H9 (cell line): Measurements from ENCODE around the gene TNNI3. TPM values are rescaled to one million over a fixed set of nuclear protein-coding genes. Genes with fewer than 3 reads are reported as not detected.

ENCODE experiments used
- DNase-seq: peaks from one replicate; pipeline ENCODE4 v3.0.0-alpha.2; 2017
- H2AFZ ChIP-seq: one replicate; pipeline ENCODE4 v1.6.1; 2013; ENCODE audit warnings: mild to moderate bottlenecking, low read length, control low read depth, moderate library complexity
- H2AK5ac ChIP-seq: 2 replicates; pipeline ENCODE4 v1.6.1; 2013; ENCODE audit warnings: low read length, control low read depth, mixed read lengths; ENCODE audit not compliant: insufficient read length
- H2BK120ac ChIP-seq: one replicate; pipeline ENCODE4 v1.6.1; 2013; ENCODE audit warnings: low read depth, mild to moderate bottlenecking, low read length, control low read depth, inconsistent platforms; ENCODE audit not compliant: poor library complexity, severe bottlenecking
- H2BK12ac ChIP-seq: 2 replicates; pipeline ENCODE4 v1.6.1; 2013; ENCODE audit warnings: low read length, control low read depth, mixed read lengths, low read depth; ENCODE audit not compliant: insufficient read length
- H2BK15ac ChIP-seq: 2 replicates; pipeline ENCODE4 v1.6.1; 2013; ENCODE audit warnings: low read depth, low read length, control low read depth
- H2BK20ac ChIP-seq: one replicate; pipeline ENCODE4 v1.6.1; 2013; ENCODE audit warnings: low read depth, mild to moderate bottlenecking, low read length, control low read depth, inconsistent platforms; ENCODE audit not compliant: poor library complexity, severe bottlenecking
- H2BK5ac ChIP-seq: 2 replicates; pipeline ENCODE4 v1.6.1; 2013; ENCODE audit warnings: low read length, control low read depth, mixed read lengths; ENCODE audit not compliant: insufficient read length
- H3K14ac ChIP-seq: 2 replicates; pipeline ENCODE4 v1.6.1; 2013; ENCODE audit warnings: low read length, control low read depth; ENCODE audit not compliant: insufficient read depth
- H3K18ac ChIP-seq: 2 replicates; pipeline ENCODE4 v1.6.1; 2013; ENCODE audit warnings: low read depth, mild to moderate bottlenecking, mixed read lengths, low read length, control low read depth; ENCODE audit not compliant: insufficient read length
- H3K23ac ChIP-seq: 2 replicates; pipeline ENCODE4 v1.6.1; 2013; ENCODE audit warnings: low read length, control low read depth, mixed read lengths, low read depth; ENCODE audit not compliant: insufficient read length
- H3K23me2 ChIP-seq: 2 replicates; pipeline ENCODE4 v1.6.1; 2013; ENCODE audit warnings: low read depth, mild to moderate bottlenecking, mixed read lengths, low read length, control low read depth; ENCODE audit not compliant: insufficient read length, poor library complexity, severe bottlenecking
- H3K27ac ChIP-seq: 2 replicates; pipeline ENCODE4 v1.5.1; 2013; ENCODE audit warnings: low read length, control low read depth, mixed read lengths, low read depth; ENCODE audit not compliant: insufficient read length
- H3K27me3 ChIP-seq: 2 replicates; pipeline ENCODE4 v1.6.1; 2013; ENCODE audit warnings: low read length, control low read depth, inconsistent platforms; ENCODE audit not compliant: insufficient read depth
- H3K4ac ChIP-seq: 2 replicates; pipeline ENCODE4 v1.6.1; 2013; ENCODE audit warnings: low read depth, mild to moderate bottlenecking, control low read depth, inconsistent platforms, low read length, moderate library complexity
- H3K4me1 ChIP-seq: 2 replicates; pipeline ENCODE4 v1.6.1; 2013; ENCODE audit warnings: low read length, control low read depth, inconsistent platforms; ENCODE audit not compliant: insufficient read depth
- H3K4me2 ChIP-seq: 2 replicates; pipeline ENCODE4 v1.6.1; 2013; ENCODE audit warnings: low read length, control low read depth, mixed read lengths; ENCODE audit not compliant: insufficient read length, insufficient read depth
- H3K56ac ChIP-seq: 2 replicates; pipeline ENCODE4 v1.6.1; 2013; ENCODE audit warnings: low read depth, mild to moderate bottlenecking, mixed read lengths, low read length, control low read depth; ENCODE audit not compliant: insufficient read length
- H3K79me1 ChIP-seq: 2 replicates; pipeline ENCODE4 v1.6.1; 2013; ENCODE audit warnings: low read depth, mild to moderate bottlenecking, moderate library complexity, low read length, control low read depth, inconsistent platforms; ENCODE audit not compliant: insufficient read depth, poor library complexity, severe bottlenecking
- H3K79me2 ChIP-seq: 2 replicates; pipeline ENCODE4 v1.6.1; 2013; ENCODE audit warnings: low read length, control low read depth, inconsistent platforms; ENCODE audit not compliant: insufficient read depth
- H3K9ac ChIP-seq: 2 replicates; pipeline ENCODE4 v1.6.1; 2013; ENCODE audit warnings: low read length, control low read depth, mixed read lengths; ENCODE audit not compliant: insufficient read length; ENCODE audit errors: extremely low read depth
- H3K9me3 ChIP-seq: one replicate; pipeline ENCODE4 v1.6.1; 2013; ENCODE audit warnings: low read depth, low read length, inconsistent platforms; ENCODE audit not compliant: control insufficient read depth
- H3T11ph ChIP-seq: one replicate; pipeline ENCODE4 v1.6.1; 2013; ENCODE audit warnings: mild to moderate bottlenecking, low read length, control low read depth, inconsistent platforms
- H4K20me1 ChIP-seq: one replicate; pipeline ENCODE4 v1.6.1; 2013; ENCODE audit not compliant: control insufficient read depth, insufficient read length, insufficient read depth
- H4K5ac ChIP-seq: 2 replicates; pipeline ENCODE4 v1.6.1; 2013; ENCODE audit warnings: low read depth, mild to moderate bottlenecking, mixed read lengths, low read length, control low read depth; ENCODE audit not compliant: insufficient read length
- H4K8ac ChIP-seq: replicated peaks from 2 replicates; pipeline ENCODE4 v1.6.1; 2013; ENCODE audit warnings: low read length, control low read depth, mixed read lengths, low read depth; ENCODE audit not compliant: insufficient read length
- H4K91ac ChIP-seq: 2 replicates; pipeline ENCODE4 v1.6.1; 2013; ENCODE audit warnings: low read depth, mild to moderate bottlenecking, moderate library complexity, mixed read lengths, low read length, control low read depth; ENCODE audit not compliant: insufficient read length
- H3K27ac Mint-ChIP-seq, 3 experiments: 2 replicates in 2 of 3; 3 replicates in 1 of 3; pipeline ENCODE4 v1.8.0; 2020 to 2021; ENCODE audit warnings: mixed read lengths in 3 of 3, mild to moderate bottlenecking in 1 of 3, moderate library complexity in 1 of 3
- H3K27me3 Mint-ChIP-seq: 2 replicates; pipeline ENCODE4 v1.8.0; 2021; ENCODE audit warnings: low read depth, mild to moderate bottlenecking, moderate library complexity, mixed read lengths
- H3K36me3 Mint-ChIP-seq, 3 experiments: 2 replicates in 2 of 3; 3 replicates in 1 of 3; pipeline ENCODE4 v1.8.0; 2020 to 2021; ENCODE audit warnings: low read depth in 3 of 3, mixed read lengths in 3 of 3; ENCODE audit not compliant: insufficient read depth in 1 of 3
- H3K4me1 Mint-ChIP-seq, 2 experiments: 2 replicates each; pipeline ENCODE4 v1.8.0; 2020; ENCODE audit warnings: mixed read lengths in 2 of 2
- H3K4me3 Mint-ChIP-seq, 2 experiments: 2 replicates in 1 of 2; 3 replicates in 1 of 2; pipeline ENCODE4 v1.8.0; 2020 to 2021; ENCODE audit warnings: mild to moderate bottlenecking in 2 of 2, mixed read lengths in 2 of 2, moderate library complexity in 1 of 2
- H3K9me3 Mint-ChIP-seq, 2 experiments: 2 replicates in 1 of 2; 3 replicates in 1 of 2; pipeline ENCODE4 v1.8.0; 2020; ENCODE audit warnings: mild to moderate bottlenecking in 2 of 2, mixed read lengths in 2 of 2, moderate library complexity in 1 of 2
- WGBS: extraction: QIAGEN DNeasy Blood & Tissue Kit; methylation state at CpG from one replicate; pipeline ENCODE4 v1.1.7; 2013; ENCODE audit warnings: missing lambda C conversion rate, low lambda C conversion rate, mixed read lengths; ENCODE audit not compliant: insufficient read length; ENCODE audit errors: extremely low coverage; 5-methylcytosine and 5-hydroxymethylcytosine counted together
- total RNA-seq: library from RNA; stranded (reverse); gene quantifications from 2 replicates; pipeline ENCODE4 v1.2.1, GENCODE V29; 2021
- TF ChIP-seq, protein P1 (sequence below): fragments of 200-600 bp; sonication (generic); conservative IDR thresholded peaks from 3 replicates; pipeline ENCODE4 v1.8.0; 2021; ENCODE audit warnings: antibody characterized with exemption, mild to moderate bottlenecking

The TNNI3 gene
- total RNA-seq, 1 experiment from 2014 or later, result 36.9 TPM

DNA sequence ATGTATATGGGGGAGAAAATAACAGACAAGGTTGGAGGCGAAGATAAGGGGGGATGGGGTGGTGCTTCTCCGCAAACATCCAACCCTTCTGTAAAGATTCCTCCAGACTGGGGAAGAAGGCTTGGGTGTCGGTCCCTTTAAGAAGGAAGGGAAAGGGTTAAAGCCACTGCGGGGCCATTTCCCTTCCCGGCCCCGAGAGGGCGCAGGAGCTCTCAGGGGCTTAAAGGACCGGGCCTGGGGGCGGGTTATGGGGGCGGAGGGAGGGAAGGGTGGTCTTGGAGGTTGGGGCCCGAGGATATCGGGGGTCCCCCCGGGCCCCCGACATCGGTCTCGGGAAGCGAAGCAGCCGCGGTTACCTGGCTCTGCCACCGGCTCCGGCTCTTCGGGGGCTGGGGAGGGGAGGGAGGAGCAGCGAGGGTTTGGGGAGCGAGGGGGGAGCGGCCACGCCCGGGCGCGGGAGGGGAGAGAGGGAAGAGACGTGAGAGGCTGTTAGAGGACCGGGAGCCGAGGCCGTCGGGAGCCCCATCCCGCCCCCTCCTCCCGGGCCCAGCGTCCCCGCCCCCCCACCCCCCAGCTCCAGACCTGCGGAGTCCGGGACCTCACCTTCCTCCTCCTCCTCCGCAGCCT, 11.3 kb downstream of the TNNI3 start:
- H3K27ac Mint-ChIP-seq, result no peak overlapping the region

More for the DNA sequence above, 11.3 kb downstream of the TNNI3 start:
- Histone ChIP-seq H3K9me3 (no peaks in the 10 kb centered on the region), H3K27ac (no peak overlapping the region), H3T11ph (no peak overlapping the region), H2BK12ac (no peak overlapping the region), H3K4me1 (peaks cover 11% of the 10 kb centered on the region; the same call in 1 of the 2 replicates), H4K20me1 (no peaks in the 10 kb centered on the region), H2BK120ac (no peak overlapping the region), H2AK5ac (no peak overlapping the region), H3K4me2 (peak overlapping the region; percentile 52), H3K79me2 (no peaks in the 10 kb centered on the region), H3K9ac (no peak overlapping the region), H3K4ac (no peak overlapping the region), H2BK5ac (no peak overlapping the region), H4K8ac (no peak overlapping the region), H3K23me2 (no peaks in the 10 kb centered on the region), H4K5ac (no peak overlapping the region), H2AFZ (no peak overlapping the region), H3K79me1 (peaks cover 3% of the 10 kb centered on the region), H3K18ac (no peak overlapping the region), H4K91ac (no peak overlapping the region), H3K27me3 (no peaks in the 10 kb centered on the region), H2BK15ac (no peak overlapping the region), H3K14ac (no peak overlapping the region), H3K23ac (no peak overlapping the region), H2BK20ac (no peak overlapping the region), H3K56ac (no peak overlapping the region)
- no CpG with 5 or more reads among the region's 41 CpGs for WGBS
- H3K27me3 Mint-ChIP-seq, result peaks cover 7% of the 10 kb centered on the region
- no peaks in the 10 kb centered on the region; a peak in 1 of 5 replicates for H3K9me3 Mint-ChIP-seq
- peaks cover 29 to 40% of the 10 kb centered on the region in 2 experiments for H3K4me1 Mint-ChIP-seq
- H3K36me3 Mint-ChIP-seq, result peaks cover 8 to 28% (median 22%) of the 10 kb centered on the region in 3 experiments
- TF ChIP-seq, protein P1, sequence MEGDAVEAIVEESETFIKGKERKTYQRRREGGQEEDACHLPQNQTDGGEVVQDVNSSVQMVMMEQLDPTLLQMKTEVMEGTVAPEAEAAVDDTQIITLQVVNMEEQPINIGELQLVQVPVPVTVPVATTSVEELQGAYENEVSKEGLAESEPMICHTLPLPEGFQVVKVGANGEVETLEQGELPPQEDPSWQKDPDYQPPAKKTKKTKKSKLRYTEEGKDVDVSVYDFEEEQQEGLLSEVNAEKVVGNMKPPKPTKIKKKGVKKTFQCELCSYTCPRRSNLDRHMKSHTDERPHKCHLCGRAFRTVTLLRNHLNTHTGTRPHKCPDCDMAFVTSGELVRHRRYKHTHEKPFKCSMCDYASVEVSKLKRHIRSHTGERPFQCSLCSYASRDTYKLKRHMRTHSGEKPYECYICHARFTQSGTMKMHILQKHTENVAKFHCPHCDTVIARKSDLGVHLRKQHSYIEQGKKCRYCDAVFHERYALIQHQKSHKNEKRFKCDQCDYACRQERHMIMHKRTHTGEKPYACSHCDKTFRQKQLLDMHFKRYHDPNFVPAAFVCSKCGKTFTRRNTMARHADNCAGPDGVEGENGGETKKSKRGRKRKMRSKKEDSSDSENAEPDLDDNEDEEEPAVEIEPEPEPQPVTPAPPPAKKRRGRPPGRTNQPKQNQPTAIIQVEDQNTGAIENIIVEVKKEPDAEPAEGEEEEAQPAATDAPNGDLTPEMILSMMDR, result peak; percentile 78
- DNase-seq, result peak; percentile 72
- H3K4me3 Mint-ChIP-seq, result peak overlapping the region; percentile 58 to 80
